NOMO-1 treated with DMSO at 0.1 percent for 48 hours (cell line): ENCODE data around the gene C4B.
A peak's percentile ranks its signal among the peaks of the same experiment; 100 is the strongest.
"Not testable (repeated sequence)": the region's sequence is repeated elsewhere in the genome, so short reads cannot be mapped to it uniquely, and the experiment has no call there.

Experiments
- DNase-seq: peaks from one replicate; lab custom pipeline; 2025; ENCODE audit not compliant: unreplicated experiment; lab: John Stamatoyannopoulos, UW

The C4B gene

DNA sequence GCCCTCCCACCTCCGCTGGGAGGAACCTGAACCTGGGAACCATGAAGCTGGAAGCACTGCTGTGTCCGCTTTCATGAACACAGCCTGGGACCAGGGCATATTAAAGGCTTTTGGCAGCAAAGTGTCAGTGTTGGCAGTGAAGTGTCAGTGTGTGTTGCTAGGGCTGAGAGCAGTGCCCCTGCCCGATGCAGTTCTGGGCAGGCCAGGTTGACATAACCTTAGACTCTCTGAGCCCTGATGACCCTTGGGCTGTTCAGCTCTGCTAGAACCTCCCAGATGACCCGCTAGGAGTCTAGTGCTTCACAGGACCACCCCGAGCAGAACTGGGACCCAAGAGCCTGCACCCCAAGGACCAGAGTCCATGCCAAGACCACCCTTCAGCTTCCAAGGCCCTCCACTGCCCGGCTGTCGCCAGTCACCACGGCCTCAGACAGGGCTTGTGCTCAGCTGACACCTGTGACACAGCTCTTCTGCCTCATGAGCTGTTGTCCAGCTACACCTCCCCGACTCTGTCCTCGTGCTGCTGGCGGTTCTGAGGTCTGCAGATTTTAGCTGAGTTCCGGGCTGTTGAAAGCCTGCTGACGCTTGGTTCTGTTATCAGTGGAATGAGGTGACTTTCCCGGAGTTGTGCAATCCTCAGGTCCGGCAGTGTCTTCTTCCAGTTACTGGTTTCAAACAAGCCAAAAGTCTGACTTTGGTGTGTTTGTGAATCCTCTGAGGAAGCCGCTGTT, 20.9 kb downstream of the C4B start:
- not testable (repeated sequence) for DNase-seq

- DNase-seq: not testable (repeated sequence)
Measured at GRCh38 chr6:32037136-32037535, 22.5 kb downstream of the C4B start.

DNA sequence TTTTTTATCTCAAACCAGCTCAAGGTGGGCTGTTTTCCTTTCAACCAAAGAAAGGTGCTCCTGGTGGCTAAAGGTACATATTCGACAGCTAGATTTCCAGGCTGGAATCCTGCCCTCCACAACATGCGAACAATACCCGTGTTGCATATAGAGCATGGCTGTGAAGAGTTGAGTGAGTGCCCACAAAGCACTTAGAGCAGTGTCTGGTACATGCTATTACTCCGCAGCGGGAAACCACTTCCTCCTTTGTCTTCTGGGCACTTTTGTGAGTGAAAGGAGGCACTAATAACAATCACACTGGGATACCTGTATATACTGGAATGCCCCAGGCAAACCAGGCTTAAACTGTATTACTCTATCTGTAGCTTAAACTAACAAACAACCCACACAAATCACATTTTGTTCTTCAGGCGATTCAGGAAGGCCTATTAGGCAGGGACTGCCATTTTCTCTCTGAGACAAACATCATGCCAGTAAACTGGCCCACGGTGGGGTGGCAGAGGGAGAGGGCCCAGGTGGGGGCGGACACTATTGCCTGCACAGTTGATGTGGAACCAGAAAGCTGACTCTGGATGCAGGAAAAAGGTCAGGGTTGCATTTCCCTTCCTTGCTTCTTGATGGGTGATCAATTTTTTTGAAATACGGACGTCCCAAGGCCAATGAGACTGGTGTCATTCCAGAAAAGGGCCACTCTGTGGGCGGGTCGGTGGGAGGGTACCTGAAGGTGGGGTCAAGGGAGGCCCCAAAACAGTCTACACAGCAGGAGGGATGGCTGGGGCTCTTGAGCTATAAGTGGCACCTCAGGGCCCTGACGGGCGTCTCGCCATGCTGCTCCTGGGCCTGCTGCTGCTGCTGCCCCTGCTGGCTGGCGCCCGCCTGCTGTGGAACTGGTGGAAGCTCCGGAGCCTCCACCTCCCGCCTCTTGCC, 23.3 kb downstream of the C4B start, which contains the start of gene CYP21A2:
CYP21A2 (plus strand) TSS at position 818 of the 927 bp plus-strand sequence; CDS start at position 826, 8 bp downstream.
- DNase-seq: not testable (repeated sequence)

DNA sequence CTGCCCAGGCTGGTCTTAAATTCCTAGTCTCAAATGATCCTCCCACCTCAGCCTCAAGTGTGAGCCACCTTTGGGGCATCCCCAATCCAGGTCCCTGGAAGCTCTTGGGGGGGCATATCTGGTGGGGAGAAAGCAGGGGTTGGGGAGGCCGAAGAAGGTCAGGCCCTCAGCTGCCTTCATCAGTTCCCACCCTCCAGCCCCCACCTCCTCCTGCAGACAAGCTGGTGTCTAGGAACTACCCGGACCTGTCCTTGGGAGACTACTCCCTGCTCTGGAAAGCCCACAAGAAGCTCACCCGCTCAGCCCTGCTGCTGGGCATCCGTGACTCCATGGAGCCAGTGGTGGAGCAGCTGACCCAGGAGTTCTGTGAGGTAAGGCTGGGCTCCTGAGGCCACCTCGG, 24.3 kb downstream of the C4B start:
- DNase-seq: not testable (repeated sequence)

- DNase-seq: not testable (repeated sequence)
Measured at GRCh38 chr6:32039321-32040274, 25.0 kb downstream of the C4B start.

GRCh38 chr6:32040299-32041049, 25.9 kb downstream of the C4B start:
- not testable (repeated sequence) for DNase-seq

GRCh38 chr6:32041050-32041321, 26.4 kb downstream of the C4B start:
- DNase-seq: not testable (repeated sequence)

- not testable (repeated sequence) for DNase-seq
Measured at GRCh38 chr6:32041385-32041784, 26.8 kb downstream of the C4B start.

- not testable (repeated sequence) for DNase-seq
Measured at GRCh38 chr6:32042276-32042675, 27.7 kb downstream of the C4B start.

DNA sequence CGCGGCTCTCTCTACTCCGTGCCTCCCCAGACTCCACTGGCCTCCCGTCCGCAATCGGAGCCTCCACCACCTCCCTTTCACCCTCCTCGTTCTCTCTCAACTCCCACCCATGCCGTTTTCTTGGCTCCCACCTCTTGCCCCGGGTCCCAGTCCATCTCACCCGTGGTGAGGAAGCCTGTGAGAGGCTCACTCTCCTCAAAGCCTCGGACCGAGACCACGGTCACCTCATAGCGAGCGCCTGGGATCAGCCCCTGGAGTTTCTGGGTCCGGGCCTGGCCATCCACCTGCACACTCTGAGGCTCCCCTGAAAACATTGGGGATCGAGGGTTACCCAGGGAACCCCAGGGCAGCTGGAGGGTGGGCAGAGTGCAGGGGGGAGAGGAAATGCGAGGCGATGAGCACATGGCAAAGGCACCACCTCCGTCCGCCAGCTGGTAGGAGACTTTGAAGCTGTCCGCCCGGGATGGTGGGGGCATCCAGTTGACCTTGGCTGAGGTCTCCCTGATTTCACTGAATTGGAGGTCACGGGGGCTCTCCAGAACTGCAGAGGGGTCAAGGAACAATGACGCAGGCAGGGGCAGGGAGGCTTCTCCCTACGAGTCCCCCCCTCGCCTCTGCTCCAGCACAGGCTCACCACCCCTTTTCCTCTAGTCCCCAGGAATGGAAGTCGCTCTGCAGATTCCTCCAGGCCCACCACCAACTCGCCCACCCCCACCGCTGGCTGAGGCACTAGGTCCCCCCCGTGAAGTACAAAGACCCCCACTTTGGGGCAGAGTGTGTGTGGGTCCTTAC, 29.2 kb downstream of the C4B start:
- DNase-seq: not testable (repeated sequence)

GRCh38 chr6:32044916-32045315, 30.3 kb downstream of the C4B start:
- DNase-seq: not testable (repeated sequence)

DNA sequence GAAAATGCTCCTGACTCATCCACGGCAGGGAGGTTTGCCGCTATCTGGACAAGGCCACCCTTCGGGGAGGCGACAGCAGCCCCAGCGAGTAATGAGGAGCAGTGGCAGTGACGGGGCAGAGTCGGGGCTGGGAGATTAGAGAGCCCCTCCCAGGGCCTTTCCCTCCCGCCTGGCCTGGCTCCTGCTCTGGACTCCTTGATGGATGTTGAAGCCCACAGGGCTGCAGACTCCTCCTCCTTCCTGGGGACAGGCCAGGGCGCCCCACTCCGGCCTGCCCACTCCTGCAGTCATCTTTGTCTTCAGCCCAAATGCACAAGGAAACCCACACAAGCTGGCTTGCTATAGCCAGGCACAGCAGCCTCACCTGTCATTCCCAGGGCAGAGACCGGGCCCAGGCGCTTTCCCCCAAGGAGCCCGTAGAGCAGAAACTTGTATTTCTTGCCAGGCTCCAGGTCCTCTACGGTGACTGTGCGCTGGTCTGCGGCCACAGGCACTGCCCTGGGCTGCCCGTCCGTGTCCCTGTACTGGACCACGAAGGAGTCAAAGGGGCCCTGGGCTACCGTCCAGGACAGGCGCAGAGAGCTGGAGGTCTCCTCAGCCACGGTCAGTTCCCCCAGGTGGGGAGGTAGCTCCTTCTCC, 31.3 kb downstream of the C4B start:
- DNase-seq: no peak

DNA sequence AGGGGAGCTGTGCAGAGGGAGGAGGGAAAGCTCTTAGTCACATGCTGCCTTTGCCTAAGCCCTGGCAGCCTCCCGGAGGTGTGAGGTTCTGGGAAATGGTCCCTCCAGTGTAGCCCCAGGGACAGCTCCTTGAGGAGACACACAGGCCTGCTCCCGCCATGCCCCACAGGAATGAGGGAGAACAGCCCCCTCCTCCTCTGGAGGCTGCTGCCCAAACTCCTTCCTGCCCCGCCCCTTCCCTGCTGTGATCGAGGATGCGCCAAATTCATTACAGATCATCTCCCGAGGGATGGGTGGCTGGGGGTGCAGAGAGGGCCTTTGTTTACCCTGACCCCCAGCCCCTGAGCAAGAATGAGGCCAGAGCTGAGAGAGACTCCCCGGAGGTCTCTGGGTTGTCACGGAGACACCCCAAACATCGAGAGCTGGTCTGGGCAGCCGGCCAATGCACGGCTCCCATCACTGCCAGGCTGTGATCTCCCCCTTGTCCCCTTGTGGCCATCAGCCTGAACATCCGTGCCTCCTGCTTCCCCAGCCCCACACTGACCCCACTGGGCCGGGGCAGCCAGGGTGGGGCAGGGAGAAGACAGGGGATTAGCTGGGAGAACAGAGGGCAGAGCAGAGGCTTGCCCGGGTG, 32.0 kb downstream of the C4B start:
- no peak for DNase-seq

GRCh38 chr6:32047084-32047478, 32.5 kb downstream of the C4B start:
- no peak for DNase-seq

- DNase-seq: no peak
Measured at GRCh38 chr6:32047539-32047854, 32.9 kb downstream of the C4B start.

DNA sequence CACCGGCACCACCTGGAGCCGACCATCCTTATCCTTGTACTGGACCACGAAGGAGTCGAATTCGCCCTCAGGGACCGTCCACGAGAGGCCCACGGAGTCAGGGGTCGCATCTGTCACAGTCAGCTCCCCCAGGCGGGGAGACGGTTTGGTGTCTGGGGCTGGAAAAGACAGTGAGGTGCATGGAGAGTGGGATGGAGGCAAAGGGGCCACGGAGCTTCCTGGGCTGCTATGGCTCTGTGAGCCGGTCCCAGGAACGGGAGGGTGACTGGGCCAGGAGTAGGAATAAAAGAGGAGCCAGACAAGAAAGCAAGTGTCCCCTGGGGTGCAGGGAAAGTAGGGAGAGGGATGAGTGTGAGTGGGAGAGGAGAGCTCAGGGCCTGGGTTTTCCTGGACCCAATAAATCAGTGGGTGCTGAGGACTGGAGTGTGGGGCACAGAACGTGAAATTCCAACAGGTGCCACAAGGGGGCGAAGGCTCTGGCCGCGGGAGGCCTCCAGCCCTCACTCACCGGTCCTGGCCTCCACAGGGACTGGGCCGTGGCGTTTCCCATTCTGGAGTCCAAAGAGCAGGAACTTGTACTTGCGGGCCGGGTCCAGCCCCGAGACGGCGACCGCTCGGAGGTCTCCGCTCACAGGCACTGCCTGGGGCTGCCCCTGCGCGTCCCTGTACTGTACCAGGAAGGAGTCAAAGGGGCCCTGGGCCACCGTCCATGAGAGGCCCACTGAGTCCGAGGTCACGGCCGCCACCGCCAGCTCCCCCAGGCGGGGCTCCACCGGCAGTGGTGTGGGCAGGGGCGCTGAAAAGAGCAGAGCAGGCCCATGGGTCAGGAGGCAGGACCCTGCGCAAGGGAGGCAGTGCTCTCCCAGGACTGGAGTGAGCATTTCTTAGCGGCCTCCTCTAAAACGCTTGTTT, 33.5 kb downstream of the C4B start:
- DNase-seq: peak; percentile 13

- not testable (repeated sequence) for DNase-seq
Measured at GRCh38 chr6:32049149-32049548, 34.6 kb downstream of the C4B start.

DNA sequence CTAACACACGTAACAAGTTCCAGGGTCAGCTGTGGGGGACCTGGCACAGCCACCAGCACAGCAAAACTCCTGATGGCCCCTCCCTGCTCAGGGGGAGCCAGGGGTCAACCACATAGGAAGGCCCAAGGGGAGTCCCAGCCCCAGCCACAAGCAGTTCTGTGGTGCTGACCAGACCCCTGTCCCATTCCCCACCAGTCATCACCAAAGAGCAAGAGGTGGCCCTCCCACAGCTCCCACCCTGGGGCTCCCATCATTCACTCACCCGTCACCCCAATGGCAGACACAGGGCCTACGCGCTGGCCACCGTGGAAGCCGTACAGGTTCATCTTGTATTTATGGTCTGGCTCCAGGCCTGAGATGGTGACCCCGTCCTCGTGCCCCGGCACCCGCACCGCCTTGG, 35.1 kb downstream of the C4B start:
- DNase-seq: not testable (repeated sequence)
